ENCODE measurements around the gene CHRDL2. TPM values are rescaled to one million over a fixed set of nuclear protein-coding genes. Genes with fewer than 3 reads are reported as not detected.
"Not testable (repeated sequence)": the region's sequence is repeated elsewhere in the genome, so short reads cannot be mapped to it uniquely, and the experiment has no call there.

CHRDL2 gene
- total and polyA plus RNA-seq, 2 donors from 2014 or later: 2.0 to 3.9 TPM

GRCh38 chr11:74755395-74755995 lies 24.3 kb upstream of the CHRDL2 start:
- DNase-seq (no peak), FAIRE-seq (no peak)
- intact Hi-C loops (cut with DNase I): no loop called here
- Histone ChIP-seq H3K9ac (ENCODE audit: low read length in 3 of 3) (no peak overlapping the region), H3K27me3 (ENCODE audit: control insufficient read depth, insufficient read depth, low read length) (no peaks in the 10 kb centered on the region), H3K4me3 (ENCODE audit: low read length in 3 of 3) (no peak overlapping the region), H3K9me3 (ENCODE audit: control insufficient read depth in 2 of 3, insufficient read depth in 1 of 3, low read length in 3 of 3) (no peaks in the 10 kb centered on the region), H3K36me3 (ENCODE audit: control insufficient read depth in 2 of 3, insufficient read depth in 3 of 3, low read length in 3 of 3) (no peaks in the 10 kb centered on the region), H3K27ac (ENCODE audit: low read depth in 2 of 2, low read length in 2 of 2) (no peak overlapping the region), H3K4me1 (ENCODE audit: control insufficient read depth in 2 of 3, insufficient read depth in 2 of 3, low read depth in 1 of 3, low read length in 3 of 3) (peaks cover 0 to 7% (median 0%) of the 10 kb centered on the region in 3 donors)
- TF ChIP-seq CTCF (IDR thresholded peaks at IDR 0.05; ENCODE audit: borderline replicate concordance, extremely low read depth, insufficient read depth): no peak

- FAIRE-seq (no peak), DNase-seq (peak in 1 of 5 donors; percentile 15)
- no peaks in the 10 kb centered on the region for H3K36me3 ChIP-seq (ENCODE audit: control insufficient read depth in 2 of 3, insufficient read depth in 3 of 3, low read length in 3 of 3)
- H3K9me3 ChIP-seq (ENCODE audit: control insufficient read depth in 2 of 3, insufficient read depth in 1 of 3, low read length in 3 of 3): no peaks in the 10 kb centered on the region
- no peak overlapping the region for H3K4me3 ChIP-seq (ENCODE audit: low read length in 3 of 3)
- TF ChIP-seq CTCF (IDR thresholded peaks at IDR 0.05; ENCODE audit: borderline replicate concordance, extremely low read depth, insufficient read depth): no peak
- no peak overlapping the region for H3K27ac ChIP-seq (ENCODE audit: low read depth in 2 of 2, low read length in 2 of 2)
- peaks cover 0 to 7% (median 0%) of the 10 kb centered on the region in 3 donors for H3K4me1 ChIP-seq (ENCODE audit: control insufficient read depth in 2 of 3, insufficient read depth in 2 of 3, low read depth in 1 of 3, low read length in 3 of 3)
- H3K9ac ChIP-seq (ENCODE audit: low read length in 3 of 3): no peak overlapping the region
- no peaks in the 10 kb centered on the region for H3K27me3 ChIP-seq (ENCODE audit: control insufficient read depth, insufficient read depth, low read length)
- intact Hi-C loops (cut with DNase I): no loop called here
Measured at GRCh38 chr11:74754507-74755252, 23.5 kb upstream of the CHRDL2 start.

GRCh38 chr11:74751303-74751702 lies 20.1 kb upstream of the CHRDL2 start:
- FAIRE-seq: no peak
- no peaks in the 10 kb centered on the region for H3K36me3 ChIP-seq (ENCODE audit: control insufficient read depth in 2 of 3, insufficient read depth in 3 of 3, low read length in 3 of 3)
- no peak for TF ChIP-seq CTCF (IDR thresholded peaks at IDR 0.05; ENCODE audit: borderline replicate concordance, extremely low read depth, insufficient read depth)
- no peak overlapping the region for H3K27ac ChIP-seq (ENCODE audit: low read depth in 2 of 2, low read length in 2 of 2)
- H3K4me1 ChIP-seq (ENCODE audit: control insufficient read depth in 2 of 3, insufficient read depth in 2 of 3, low read depth in 1 of 3, low read length in 3 of 3): peaks cover 3 to 11% (median 7%) of the 10 kb centered on the region in 3 donors
- H3K27me3 ChIP-seq (ENCODE audit: control insufficient read depth, insufficient read depth, low read length): no peaks in the 10 kb centered on the region
- H3K9me3 ChIP-seq (ENCODE audit: control insufficient read depth in 2 of 3, insufficient read depth in 1 of 3, low read length in 3 of 3): no peaks in the 10 kb centered on the region
- H3K4me3 ChIP-seq (ENCODE audit: low read length in 3 of 3): no peak overlapping the region
- DNase-seq: no peak
- no peak overlapping the region for H3K9ac ChIP-seq (ENCODE audit: low read length in 3 of 3)
- intact Hi-C loops (cut with DNase I): no loop called here

GRCh38 chr11:74750598-74750997 lies 19.4 kb upstream of the CHRDL2 start:
- FAIRE-seq; DNase-seq; H3K4me3 ChIP-seq (ENCODE audit: low read length in 3 of 3); H3K9me3 ChIP-seq (ENCODE audit: control insufficient read depth in 2 of 3, insufficient read depth in 1 of 3, low read length in 3 of 3); intact Hi-C loops (cut with DNase I); H3K27me3 ChIP-seq (ENCODE audit: control insufficient read depth, insufficient read depth, low read length); H3K27ac ChIP-seq (ENCODE audit: low read depth in 2 of 2, low read length in 2 of 2); H3K36me3 ChIP-seq (ENCODE audit: control insufficient read depth in 2 of 3, insufficient read depth in 3 of 3, low read length in 3 of 3); H3K9ac ChIP-seq (ENCODE audit: low read length in 3 of 3): not testable (repeated sequence)
- H3K4me1 ChIP-seq (ENCODE audit: control insufficient read depth in 2 of 3, insufficient read depth in 2 of 3, low read depth in 1 of 3, low read length in 3 of 3): peaks cover 3 to 11% (median 7%) of the 10 kb centered on the region in 3 donors
